HG02798 (cell line): ENCODE measurements around the gene ZNF260.
"Not testable (repeated sequence)": the region's sequence is repeated elsewhere in the genome, so short reads cannot be mapped to it uniquely, and the experiment has no call there.

ENCODE experiments used
- ATAC-seq: cut with Tn5 transposase; IDR thresholded peaks from one replicate; pipeline ENCODE4 v1.9.1; 2021; ENCODE audit warnings: mild to moderate bottlenecking; ENCODE audit not compliant: unreplicated experiment, poor library complexity

The ZNF260 gene

DNA sequence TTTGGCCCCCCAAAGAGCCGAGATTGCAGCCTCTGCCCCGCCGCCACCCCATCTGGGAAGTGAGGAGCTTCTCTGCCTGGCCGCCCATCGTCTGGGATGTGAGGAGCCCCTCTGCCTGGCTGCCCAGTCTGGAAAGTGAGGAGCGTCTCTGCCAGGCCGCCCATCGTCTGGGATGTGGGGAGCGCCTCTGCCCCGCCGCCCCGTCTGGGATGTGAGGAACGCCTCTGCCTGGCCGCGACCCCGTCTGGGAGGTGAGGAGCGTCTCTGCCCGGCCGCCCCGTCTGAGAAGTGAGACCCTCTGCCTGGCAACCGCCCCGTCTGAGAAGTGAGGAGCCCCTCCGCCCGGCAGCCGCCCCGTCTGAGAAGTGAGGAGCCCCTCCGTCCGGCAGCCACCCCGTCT lies 37.2 kb downstream of the ZNF260 start:
- ATAC-seq: not testable (repeated sequence)

DNA sequence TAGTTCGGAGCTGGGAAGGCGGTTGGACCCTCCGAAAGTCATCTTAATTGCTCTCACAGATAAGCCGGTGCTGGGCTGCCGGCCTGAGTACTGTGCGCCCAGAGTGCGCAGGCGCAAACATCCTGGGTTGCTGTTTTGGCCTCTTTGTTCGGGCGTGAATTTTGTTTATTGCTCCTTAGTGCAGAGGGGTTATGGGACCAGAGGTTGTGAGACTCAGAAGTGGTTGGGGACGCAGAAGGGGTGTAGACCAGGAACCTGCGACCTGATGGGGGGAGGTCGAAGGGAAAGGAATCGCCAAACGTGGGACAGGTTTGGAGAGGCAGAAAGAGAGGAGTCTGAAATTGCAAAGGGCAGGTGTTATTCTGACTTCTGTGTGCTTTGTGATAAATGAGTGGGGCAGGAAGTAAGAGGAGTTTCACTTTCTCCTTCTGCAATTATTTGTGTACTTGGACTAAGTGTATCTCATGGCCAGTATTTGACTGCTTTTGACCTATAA lies 38.1 kb downstream of the ZNF260 start:
- peak; percentile 66 for ATAC-seq

DNA sequence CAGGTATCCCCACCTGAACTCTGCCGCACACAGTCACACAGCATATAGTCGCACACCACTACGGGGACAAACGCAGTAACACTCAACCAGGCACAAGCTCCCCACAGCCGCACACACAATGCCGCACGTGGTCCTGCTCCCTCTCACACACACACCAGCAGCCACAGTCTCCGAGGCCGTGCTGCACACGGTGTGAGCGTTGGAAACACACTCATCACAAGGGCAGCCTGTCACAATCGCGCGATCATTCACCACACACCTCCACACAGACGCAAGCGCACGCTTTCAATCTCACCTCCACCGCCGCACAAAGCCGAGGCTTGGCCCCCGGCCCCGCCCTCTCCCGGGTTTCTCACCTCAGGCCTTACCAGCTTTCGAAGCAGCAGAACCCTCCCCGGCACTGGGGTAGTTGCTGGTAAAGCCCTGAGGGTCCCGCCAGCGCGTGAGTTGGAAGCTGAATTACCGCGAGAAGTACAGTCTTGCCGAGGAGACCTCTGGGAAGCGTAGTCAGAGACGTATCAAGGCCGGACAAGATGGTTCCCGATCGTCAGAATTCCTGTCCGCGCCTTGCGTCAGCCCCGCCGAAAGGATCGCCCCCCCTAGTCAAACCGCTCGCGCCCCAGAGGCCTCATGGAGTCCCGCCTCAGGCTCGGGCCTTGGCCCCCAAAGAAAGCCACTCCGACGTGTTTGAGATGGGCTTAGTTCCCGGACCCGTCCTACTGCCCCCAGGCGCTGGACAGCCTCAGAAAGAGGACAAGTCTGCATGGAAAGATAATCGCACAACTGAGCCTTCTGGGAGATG lies 38.8 kb downstream of the ZNF260 start, which contains the start of gene ZNF566:
Gene ZNF566, minus strand, starts transcription at position 444 of the 802 bp plus-strand sequence. CDS start 13,004 bp downstream, outside the sequence.
- ATAC-seq: peak; percentile 87

DNA sequence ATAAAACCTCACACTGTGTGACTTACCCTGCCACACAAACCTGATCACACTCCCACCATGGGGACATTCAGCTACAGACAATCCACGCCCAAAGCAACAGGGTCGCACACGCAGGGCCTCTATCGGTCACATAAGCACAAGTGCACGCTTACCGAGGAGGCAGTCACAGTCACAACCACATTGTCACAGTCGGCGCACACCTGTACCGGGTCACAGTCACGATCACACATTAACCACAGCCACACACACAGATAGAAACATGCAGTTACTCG lies 39.3 kb downstream of the ZNF260 start:
- ATAC-seq: peak; percentile 14

DNA sequence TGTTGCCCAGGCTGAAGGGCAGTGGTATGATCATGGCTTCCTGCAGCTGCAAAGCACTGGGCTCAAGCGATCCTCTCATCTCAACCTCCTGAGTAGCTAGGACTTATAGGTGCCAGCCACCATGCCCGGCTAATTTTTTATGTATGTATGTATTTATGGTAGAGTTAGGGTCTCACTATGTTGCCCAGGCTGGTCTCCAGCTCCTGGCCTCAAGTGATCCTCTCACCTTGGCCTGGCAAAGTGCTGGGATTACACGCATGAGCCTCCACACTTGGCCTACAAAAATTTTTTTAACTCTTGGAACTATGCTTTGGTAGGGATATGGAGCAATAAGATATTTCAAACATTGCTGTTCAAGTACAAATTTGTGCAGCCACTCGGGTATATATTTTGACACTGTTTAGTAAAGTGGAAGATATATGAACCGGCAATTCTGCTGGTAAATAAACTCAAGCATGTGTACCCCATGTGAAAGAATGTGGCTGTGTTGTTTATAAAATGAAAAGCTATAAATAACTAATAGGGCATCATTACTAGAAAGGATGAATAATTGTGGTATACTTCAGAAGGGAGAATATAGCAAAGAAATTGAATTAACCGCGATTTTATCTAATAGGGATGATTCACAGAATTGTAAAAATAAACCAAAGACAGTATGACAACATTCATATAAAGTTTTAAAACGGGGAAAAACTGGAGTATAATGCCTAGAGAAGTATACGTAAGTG lies 39.8 kb downstream of the ZNF260 start:
- no peak for ATAC-seq

DNA sequence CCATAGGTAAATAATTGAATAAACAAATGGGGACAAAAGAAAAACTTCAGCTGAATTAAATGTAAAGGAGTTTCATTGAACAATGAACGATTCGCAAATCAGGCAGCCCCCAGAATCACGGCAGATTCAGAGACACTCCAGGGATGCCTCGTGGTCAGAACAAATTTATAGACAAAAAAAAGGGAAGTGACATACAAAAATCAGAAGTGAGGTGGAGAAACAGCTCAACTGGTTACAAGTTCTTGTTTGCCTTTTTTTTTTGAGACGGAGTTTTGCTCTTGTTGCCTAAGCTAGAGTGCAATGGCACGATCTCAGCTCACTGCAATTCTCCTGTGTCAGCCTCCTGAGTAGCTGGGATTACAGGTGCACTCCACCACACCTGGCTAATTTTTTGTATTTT lies 44.4 kb downstream of the ZNF260 start:
- ATAC-seq: no peak

DNA sequence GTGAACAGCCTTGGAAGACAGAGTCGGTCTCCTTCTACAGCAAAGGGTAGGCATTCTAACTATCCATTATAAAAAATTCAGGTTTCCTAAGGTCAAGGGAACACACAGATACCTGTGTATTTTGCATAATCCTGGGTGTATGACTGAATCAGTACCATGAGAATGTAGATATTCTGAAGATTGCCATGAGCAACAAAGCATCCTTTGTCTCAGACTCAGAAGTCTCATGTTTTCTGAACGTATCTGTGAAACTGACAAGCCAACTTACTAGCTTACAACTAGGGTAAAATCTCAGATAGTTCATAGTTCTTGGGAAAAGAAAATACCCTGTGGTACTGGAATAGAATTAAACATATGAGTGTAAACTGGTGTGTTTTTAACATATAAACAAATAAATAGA lies 45.2 kb downstream of the ZNF260 start:
- no peak for ATAC-seq
